SU-DHL-6 (cell line): ENCODE data around the gene LYZL6.

Source experiments
- H2AFZ ChIP-seq: fragments of 200-600 bp; sonication (generic); 2 replicates; pipeline ENCODE4 v1.6.1; 2014; ENCODE audit warnings: low read depth, mild to moderate bottlenecking, moderate library complexity, mixed read lengths, antibody characterized with exemption, low read length; ENCODE audit not compliant: severe bottlenecking
- H3F3A ChIP-seq: fragments of 200-600 bp; shearing (Covaris generic); 2 replicates; pipeline ENCODE4 v1.6.0; 2016; ENCODE audit warnings: antibody characterized with exemption, mild to moderate bottlenecking; ENCODE audit not compliant: insufficient read depth
- H3K27ac ChIP-seq: fragments of 200-600 bp; sonication (generic); 2 replicates; pipeline ENCODE4 v1.5.1; 2016; ENCODE audit warnings: low read depth, mild to moderate bottlenecking, low read length, moderate library complexity, mixed read lengths
- H3K27me3 ChIP-seq: fragments of 200-600 bp; sonication (generic), shearing (Covaris generic); 2 replicates; pipeline ENCODE4 v1.6.0; 2014; ENCODE audit warnings: mild to moderate bottlenecking, low read length
- H3K36me3 ChIP-seq: fragments of 200-600 bp; sonication (generic); 2 replicates; pipeline ENCODE4 v1.6.1; 2014; ENCODE audit warnings: mild to moderate bottlenecking, low read length, mixed read lengths
- H3K4me2 ChIP-seq: fragments of 300-600, 200-600 bp; shearing (Covaris generic), sonication (generic); 2 replicates; pipeline ENCODE4 v1.6.0; 2014; ENCODE audit warnings: low read length, low read depth, mild to moderate bottlenecking; ENCODE audit not compliant: poor library complexity, severe bottlenecking
- H3K4me3 ChIP-seq: fragments of 200-600 bp; sonication (generic); 2 replicates; pipeline ENCODE4 v1.5.1; 2014; ENCODE audit warnings: antibody characterized with exemption, low read length, mild to moderate bottlenecking, mixed read lengths; ENCODE audit not compliant: insufficient read depth, poor library complexity, severe bottlenecking
- H3K79me2 ChIP-seq: fragments of 200-600 bp; sonication (generic); 2 replicates; pipeline ENCODE4 v1.6.1; 2014; ENCODE audit warnings: mild to moderate bottlenecking, low read length, moderate library complexity; ENCODE audit not compliant: insufficient read depth
- H3K9ac ChIP-seq: fragments of 200-600 bp; sonication (generic); 2 replicates; pipeline ENCODE4 v1.7.0; 2014; ENCODE audit warnings: mild to moderate bottlenecking, low read length
- H3K9me2 ChIP-seq: fragments of 200-600 bp; sonication (generic); replicated peaks from 2 replicates; pipeline ENCODE4 v1.6.1; 2014; ENCODE audit warnings: low read length; ENCODE audit not compliant: insufficient read depth
- H3K9me3 ChIP-seq: fragments of 200-600 bp; sonication (generic); 2 replicates; pipeline ENCODE4 v1.6.1; 2014; ENCODE audit warnings: low read length, mixed read lengths; ENCODE audit not compliant: insufficient read depth
- H4K20me1 ChIP-seq: fragments of 200-600 bp; sonication (generic); 2 replicates; pipeline ENCODE4 v1.6.1; 2014; ENCODE audit warnings: low read depth, mild to moderate bottlenecking, antibody characterized with exemption, low read length, moderate library complexity, mixed read lengths
- CTCF ChIP-seq: fragments of 200-600 bp; sonication (generic); IDR thresholded peaks from one replicate; pipeline ENCODE4 v1.5.1; 2017; ENCODE audit warnings: antibody characterized with exemption, mild to moderate bottlenecking, low read length, moderate library complexity; ENCODE audit not compliant: insufficient read depth, poor library complexity, severe bottlenecking
- EZH2phosphoT487 ChIP-seq: fragments of 200-600 bp; sonication (generic), shearing (Covaris generic); conservative IDR thresholded peaks from 2 replicates; pipeline ENCODE4 v1.6.1; 2018; ENCODE audit warnings: mild to moderate bottlenecking, antibody characterized with exemption, low read length, moderate library complexity, mixed read lengths

Gene LYZL6

GRCh38 chr17:35907691-35908090 lies 35.8 kb downstream of the LYZL6 start:
- no peak overlapping the region for H3K4me2 ChIP-seq
- no peaks in the 10 kb centered on the region for H3K9me3 ChIP-seq
- TF ChIP-seq CTCF (no peak), EZH2phosphoT487 (no peak)
- H3K36me3 ChIP-seq = no peaks in the 10 kb centered on the region
- H3K4me3 ChIP-seq = no peak overlapping the region
- no peaks in the 10 kb centered on the region for H3F3A ChIP-seq
- no peak overlapping the region for H3K27ac ChIP-seq
- H4K20me1 ChIP-seq = no peaks in the 10 kb centered on the region
- H3K9me2 ChIP-seq = no peaks in the 10 kb centered on the region
- no peaks in the 10 kb centered on the region for H3K79me2 ChIP-seq
- no peaks in the 10 kb centered on the region for H3K27me3 ChIP-seq
- no peak overlapping the region for H3K9ac ChIP-seq
- no peak overlapping the region for H2AFZ ChIP-seq

GRCh38 chr17:35906926-35907637 lies 36.4 kb downstream of the LYZL6 start:
- Histone ChIP-seq H3F3A (no peaks in the 10 kb centered on the region), H3K4me3 (no peak overlapping the region), H4K20me1 (no peaks in the 10 kb centered on the region), H3K79me2 (no peaks in the 10 kb centered on the region), H3K27ac (no peak overlapping the region), H3K9me2 (no peaks in the 10 kb centered on the region), H3K4me2 (no peak overlapping the region), H2AFZ (no peak overlapping the region), H3K9me3 (no peaks in the 10 kb centered on the region), H3K36me3 (no peaks in the 10 kb centered on the region), H3K27me3 (no peaks in the 10 kb centered on the region), H3K9ac (no peak overlapping the region)
- TF ChIP-seq EZH2phosphoT487 (no peak), CTCF (no peak)

- Histone ChIP-seq H3K9me3 (no peaks in the 10 kb centered on the region), H3K9ac (no peak overlapping the region), H3F3A (no peaks in the 10 kb centered on the region), H3K4me3 (no peak overlapping the region), H4K20me1 (no peaks in the 10 kb centered on the region), H3K27me3 (no peaks in the 10 kb centered on the region), H3K4me2 (no peak overlapping the region), H2AFZ (no peak overlapping the region), H3K9me2 (no peaks in the 10 kb centered on the region), H3K79me2 (no peaks in the 10 kb centered on the region), H3K27ac (no peak overlapping the region), H3K36me3 (no peaks in the 10 kb centered on the region)
- TF ChIP-seq CTCF = no peak
- no peak for TF ChIP-seq EZH2phosphoT487
Measured at GRCh38 chr17:35906191-35906925, 37.2 kb downstream of the LYZL6 start.
